HG02571 (cell line): ENCODE results near the gene DGKG.

Experiments
- ATAC-seq: cut with Tn5 transposase; IDR thresholded peaks from one replicate; pipeline ENCODE4 v1.9.1; 2021; ENCODE audit warnings: mild to moderate bottlenecking, moderate library complexity; ENCODE audit not compliant: unreplicated experiment

DGKG gene

GRCh38 chr3:186181901-186182300, 180.1 kb downstream of the DGKG start:
- ATAC-seq, result no peak

GRCh38 chr3:186180891-186181481, 181.0 kb downstream of the DGKG start:
- ATAC-seq, result no peak

- no peak for ATAC-seq
These were observed 181.9 kb downstream of the DGKG start for GRCh38 chr3:186180151-186180550.

- no peak for ATAC-seq
These were observed 183.6 kb downstream of the DGKG start for GRCh38 chr3:186178412-186178811.

DNA sequence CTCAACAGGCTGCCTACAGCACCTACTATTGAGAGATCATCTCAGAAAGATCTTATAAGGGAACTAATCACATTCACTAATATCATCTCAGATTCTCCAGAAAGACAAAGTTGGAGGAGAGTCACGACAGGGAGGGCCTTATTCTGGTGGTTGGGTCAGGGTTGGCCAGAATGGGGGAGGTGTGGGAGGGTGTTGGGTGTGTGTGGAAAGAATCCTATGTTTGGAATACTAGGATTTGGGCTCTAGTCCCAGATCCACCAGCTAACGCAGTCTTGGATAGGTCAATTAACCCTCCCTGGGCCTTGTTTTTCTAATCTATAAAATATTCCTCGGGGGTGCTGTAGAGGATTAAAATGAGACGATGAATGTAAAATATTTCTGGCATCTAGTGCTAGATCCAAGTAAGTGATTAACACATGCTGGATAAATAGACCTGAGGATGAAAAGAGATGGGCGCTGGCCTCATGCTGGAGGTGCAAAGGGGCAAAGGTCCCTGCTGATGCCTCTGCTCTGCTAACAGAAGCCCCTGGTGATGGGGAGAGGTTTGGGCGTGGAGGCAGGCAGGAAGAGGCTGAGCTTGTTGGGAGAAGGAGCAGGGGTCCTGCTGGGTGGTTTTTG, 185.6 kb downstream of the DGKG start:
- no peak for ATAC-seq

DNA sequence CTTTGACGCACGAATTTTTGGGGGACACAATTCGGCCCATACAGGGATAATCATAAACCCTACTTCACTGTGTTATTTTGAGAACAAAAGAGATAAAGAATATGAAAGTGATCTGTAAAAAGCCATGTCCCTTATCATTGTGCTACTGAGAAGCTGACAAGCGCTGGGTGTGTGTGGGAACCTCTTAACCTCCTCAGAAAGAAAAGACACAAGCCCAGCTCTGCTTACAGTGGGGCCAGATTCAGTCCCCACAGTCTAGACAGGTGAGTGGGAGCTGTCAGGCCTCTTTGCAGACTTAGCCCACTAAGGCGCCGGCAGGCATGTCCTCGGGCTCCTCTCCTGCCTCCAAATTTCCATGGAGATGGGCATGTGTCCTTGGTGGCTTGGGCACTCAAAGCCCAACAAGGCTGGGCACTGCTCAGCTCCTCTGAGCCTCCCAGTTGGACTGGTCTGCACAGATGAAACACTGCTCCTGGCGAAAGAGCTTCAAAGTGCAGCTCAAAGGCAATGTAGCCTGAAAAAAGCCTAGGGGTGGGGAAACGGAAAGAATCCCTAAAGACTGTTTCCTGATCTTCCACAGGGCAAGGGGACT, 188.7 kb downstream of the DGKG start:
- no peak for ATAC-seq

DNA sequence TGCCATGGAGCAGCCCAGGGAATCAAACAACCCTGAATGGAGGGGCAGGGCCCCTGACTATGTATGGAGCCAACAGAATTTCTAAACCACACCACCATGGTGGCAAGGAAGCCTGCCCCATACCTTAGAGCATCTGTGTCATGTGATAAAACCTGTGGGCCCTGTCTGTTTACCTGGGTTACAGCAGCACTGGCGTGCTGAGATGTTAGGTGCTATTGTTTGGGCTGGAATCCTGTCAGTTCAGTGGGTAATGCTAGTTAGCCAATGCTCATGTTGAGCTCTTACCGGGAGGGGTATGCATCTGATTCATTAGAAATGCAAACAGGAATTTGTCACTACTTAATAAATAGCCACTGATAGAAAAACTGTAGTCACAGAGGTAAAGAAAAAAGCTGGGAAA, 189.7 kb downstream of the DGKG start:
- no peak for ATAC-seq

GRCh38 chr3:186171521-186171920, 190.5 kb downstream of the DGKG start:
- no peak for ATAC-seq

DNA sequence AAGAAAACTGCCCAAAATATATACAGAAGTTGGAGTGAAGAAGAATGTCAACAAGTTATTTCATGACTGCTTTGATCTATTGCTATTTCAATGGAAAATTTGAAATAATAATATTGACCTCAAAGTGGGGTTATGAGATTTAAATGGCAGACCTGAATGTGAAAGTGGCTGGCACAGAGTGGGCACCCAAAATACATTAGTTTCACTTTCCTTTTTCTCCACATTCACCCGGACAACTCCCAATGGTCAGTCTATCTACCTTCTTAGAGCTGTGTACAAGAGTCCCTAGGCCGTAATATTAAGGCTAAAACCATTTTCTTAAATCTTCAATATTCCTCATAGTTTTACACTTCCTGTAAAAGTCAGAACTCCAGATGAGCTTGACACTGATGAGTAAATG, 191.5 kb downstream of the DGKG start:
- ATAC-seq, result no peak

DNA sequence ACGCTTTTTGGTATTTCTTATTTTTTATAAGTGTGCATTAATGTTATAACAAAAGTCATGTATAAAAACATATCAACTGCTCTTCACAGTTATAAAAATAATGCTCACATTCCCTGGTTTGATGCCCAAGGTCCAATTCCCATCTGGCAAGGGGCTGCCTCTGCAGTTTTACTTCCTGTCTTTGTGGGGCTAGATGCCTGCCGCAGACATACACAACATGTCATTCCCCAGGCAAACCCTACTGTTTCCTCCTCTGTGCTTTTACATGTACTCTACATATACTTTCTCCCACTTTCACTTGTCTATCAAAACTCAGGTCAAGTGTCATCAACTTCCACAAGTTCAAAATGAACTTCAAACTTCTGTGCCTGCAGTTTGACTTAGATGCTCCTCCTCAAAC, 192.7 kb downstream of the DGKG start:
- ATAC-seq, result no peak

- no peak for ATAC-seq
These were observed 193.1 kb downstream of the DGKG start for GRCh38 chr3:186168976-186169375.

GRCh38 chr3:186167646-186168395, 194.2 kb downstream of the DGKG start:
- ATAC-seq, result no peak

DNA sequence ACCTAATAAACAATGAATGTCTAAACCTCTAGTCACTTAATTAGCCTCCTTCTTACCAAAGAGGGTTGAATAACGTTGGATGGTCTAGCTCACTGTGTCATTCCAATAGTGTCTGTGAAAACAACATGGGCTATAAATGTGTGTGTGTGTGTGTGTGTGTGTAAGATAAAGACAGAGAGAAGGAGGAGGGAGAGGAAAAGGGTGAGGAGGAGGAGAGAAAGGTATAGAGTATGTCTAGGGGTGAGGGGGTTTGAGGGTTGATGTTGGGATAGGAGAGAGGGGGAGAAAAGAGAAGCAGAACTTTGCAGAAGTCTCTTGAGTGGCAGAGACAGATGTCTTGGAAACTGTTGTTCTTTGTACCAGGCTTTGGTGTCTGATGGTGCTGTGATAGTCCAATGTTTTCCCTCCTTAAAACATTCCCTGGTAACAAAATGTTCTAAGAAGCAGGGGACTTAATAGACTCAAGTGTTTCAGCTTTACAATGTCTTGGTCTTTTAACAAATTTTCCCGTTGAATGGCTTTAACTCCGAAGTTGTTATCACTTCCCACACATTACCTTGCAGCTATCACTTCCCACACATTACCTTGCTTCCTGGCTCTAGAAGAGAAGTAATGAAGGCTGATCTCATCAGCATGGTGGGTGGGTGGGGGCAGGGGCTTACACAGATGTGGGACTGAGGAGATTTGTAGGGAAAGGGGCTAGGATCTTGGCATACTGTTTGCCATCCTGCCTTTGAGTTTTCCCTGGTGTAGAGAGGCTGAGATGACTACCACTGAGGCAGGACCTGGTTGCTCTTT, 195.3 kb downstream of the DGKG start:
- no peak for ATAC-seq

- ATAC-seq, result no peak
These were observed 196.0 kb downstream of the DGKG start for GRCh38 chr3:186166036-186166435.

- no peak for ATAC-seq
These were observed 196.7 kb downstream of the DGKG start for GRCh38 chr3:186165331-186165730.

DNA sequence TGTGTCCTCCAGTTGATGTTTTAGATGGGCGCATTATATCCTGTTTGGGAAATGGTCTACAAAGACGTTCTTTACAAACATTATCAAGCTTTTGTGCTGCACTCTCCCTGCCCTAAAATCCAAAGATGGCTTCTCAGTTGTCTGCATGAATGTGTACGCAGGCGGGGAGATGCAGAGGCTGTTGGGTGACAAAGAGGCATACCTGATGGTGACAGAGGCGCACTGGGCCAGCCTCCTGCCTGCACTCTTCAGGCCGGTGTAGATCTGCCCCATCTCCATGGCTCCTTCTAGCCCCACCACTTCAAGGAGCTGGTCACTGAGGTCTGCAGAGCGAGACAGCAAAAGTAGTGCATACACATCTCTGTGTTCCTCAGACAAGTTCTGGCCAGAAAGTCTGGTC, 197.3 kb downstream of the DGKG start:
- no peak for ATAC-seq

DNA sequence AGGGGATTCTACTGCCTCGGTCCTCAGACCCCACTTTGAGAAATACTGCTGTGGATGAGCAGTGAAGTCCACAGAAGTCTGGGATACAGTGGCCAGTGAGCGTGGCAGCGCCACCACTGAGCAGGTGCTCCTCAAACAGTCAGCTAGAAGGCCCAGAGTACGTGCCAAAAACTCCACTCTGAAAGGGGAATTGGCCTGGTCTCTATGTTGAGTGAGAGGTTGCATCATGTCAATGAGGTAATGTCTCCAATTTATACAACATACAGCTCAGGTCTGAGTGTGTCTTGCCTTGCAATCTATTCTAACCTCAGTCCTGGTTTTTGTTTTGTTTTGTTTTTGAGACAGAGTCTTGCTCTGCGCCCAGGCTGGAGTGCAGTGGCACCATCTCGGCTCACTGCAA, 199.8 kb downstream of the DGKG start:
- no peak for ATAC-seq

- no peak for ATAC-seq
These were observed 201.3 kb downstream of the DGKG start for GRCh38 chr3:186160691-186161243.

DNA sequence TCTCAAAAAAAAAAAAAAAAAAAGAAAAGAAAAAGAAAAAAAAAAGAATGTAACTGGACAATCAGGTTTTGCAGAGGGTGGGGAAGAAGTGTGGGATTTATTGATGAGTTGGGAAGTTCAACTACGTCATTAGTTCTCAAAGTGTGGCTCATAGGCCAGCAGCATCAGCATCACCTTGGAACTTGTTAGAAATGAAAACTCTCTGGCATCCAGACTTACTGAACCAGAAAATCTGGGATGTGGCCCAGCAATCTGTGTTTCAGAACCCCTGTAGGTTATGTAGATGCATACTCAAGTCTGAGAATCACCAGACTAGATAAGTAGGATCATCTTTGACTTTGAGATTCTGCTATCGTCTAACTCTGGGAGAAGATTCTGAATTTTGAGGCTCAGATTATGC, 207.4 kb downstream of the DGKG start:
- no peak for ATAC-seq

DNA sequence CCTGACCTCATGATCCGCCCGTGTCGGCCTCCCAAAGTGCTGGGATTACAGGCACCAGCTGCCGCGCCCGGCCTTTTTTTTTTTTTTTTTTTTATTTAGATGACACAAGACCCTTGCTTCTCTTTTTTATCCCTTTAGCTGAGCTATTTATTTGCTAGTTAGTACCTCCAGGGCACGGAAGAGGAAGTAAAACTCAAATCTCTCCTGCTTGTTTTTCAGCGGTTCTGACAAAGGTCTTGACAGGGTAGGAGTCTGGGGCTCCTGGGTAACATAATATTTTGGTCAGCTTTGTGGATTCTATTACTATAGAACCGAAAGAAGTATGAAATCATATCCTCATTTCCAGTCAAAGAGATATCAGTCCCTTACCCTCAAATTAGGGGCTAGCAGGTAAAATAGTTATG, 209.1 kb downstream of the DGKG start:
- ATAC-seq, result peak; percentile 83

GRCh38 chr3:186152361-186152798, 209.7 kb downstream of the DGKG start:
- no peak for ATAC-seq
